Activated CD8-positive, alpha-beta memory T cell treated with anti-CD3 and anti-CD28 coated beads, Interleukin-2, amount 50 U/mL, for 1 hour (primary cell): Measurements from ENCODE around the gene ARPC5L.
"Not testable (repeated sequence)": the region's sequence is repeated elsewhere in the genome, so short reads cannot be mapped to it uniquely, and the experiment has no call there.

Source experiments
- DNase-seq: peaks from one replicate; pipeline ENCODE4 v3.0.0-alpha.2; 2020; ENCODE audit errors: extremely low read depth

Gene ARPC5L

GRCh38 chr9:124841075-124841821, 20.7 kb upstream of the ARPC5L start:
- DNase-seq: no peak

GRCh38 chr9:124843456-124844034, 18.4 kb upstream of the ARPC5L start:
- DNase-seq: no peak

- no peak for DNase-seq
These were observed 17.6 kb upstream of the ARPC5L start for GRCh38 chr9:124844291-124844690.

GRCh38 chr9:124846467-124846866, 15.5 kb upstream of the ARPC5L start:
- not testable (repeated sequence) for DNase-seq

- no peak for DNase-seq
These were observed 15.0 kb upstream of the ARPC5L start for GRCh38 chr9:124846969-124847368.

- no peak for DNase-seq
These were observed 12.1 kb upstream of the ARPC5L start for GRCh38 chr9:124849801-124850200.

- DNase-seq: no peak
These were observed 9.7 kb upstream of the ARPC5L start for GRCh38 chr9:124852121-124852828.

- DNase-seq: no peak
These were observed 8.9 kb upstream of the ARPC5L start, which contains the start of gene WDR38 for GRCh38 chr9:124852829-124853531. Gene WDR38, plus strand, starts transcription at chr9:124853460. Its CDS starts 72 bp downstream, at chr9:124853532.

- no peak for DNase-seq
These were observed 8.3 kb upstream of the ARPC5L start for GRCh38 chr9:124853605-124854143.

- DNase-seq: no peak
These were observed 7.8 kb upstream of the ARPC5L start for GRCh38 chr9:124854161-124854560.

- DNase-seq: no peak
These were observed 7.1 kb upstream of the ARPC5L start for GRCh38 chr9:124854822-124855221.

- DNase-seq: no peak
These were observed 6.4 kb upstream of the ARPC5L start for GRCh38 chr9:124855566-124855943.

GRCh38 chr9:124855944-124856765, 5.8 kb upstream of the ARPC5L start:
- no peak for DNase-seq

GRCh38 chr9:124857533-124858162, 4.3 kb upstream of the ARPC5L start:
- DNase-seq: no peak

GRCh38 chr9:124858330-124859046, 3.4 kb upstream of the ARPC5L start:
- no peak for DNase-seq

- DNase-seq: no peak
These were observed 1.9 kb upstream of the ARPC5L start for GRCh38 chr9:124859803-124860581.

- no peak for DNase-seq
These were observed 1.2 kb upstream of the ARPC5L start for GRCh38 chr9:124860582-124861341.

GRCh38 chr9:124863371-124863871, 1.5 kb downstream of the ARPC5L start:
- DNase-seq: no peak
